ENCODE results near the gene MMP21. TPM values are rescaled to one million over a fixed set of nuclear protein-coding genes. Genes with fewer than 3 reads are reported as not detected.

The MMP21 gene
- polyA plus RNA-seq, 2 of the 4 experiments (the other 2 are of a cell fraction), result 0.04 TPM; not detected in 1

DNA sequence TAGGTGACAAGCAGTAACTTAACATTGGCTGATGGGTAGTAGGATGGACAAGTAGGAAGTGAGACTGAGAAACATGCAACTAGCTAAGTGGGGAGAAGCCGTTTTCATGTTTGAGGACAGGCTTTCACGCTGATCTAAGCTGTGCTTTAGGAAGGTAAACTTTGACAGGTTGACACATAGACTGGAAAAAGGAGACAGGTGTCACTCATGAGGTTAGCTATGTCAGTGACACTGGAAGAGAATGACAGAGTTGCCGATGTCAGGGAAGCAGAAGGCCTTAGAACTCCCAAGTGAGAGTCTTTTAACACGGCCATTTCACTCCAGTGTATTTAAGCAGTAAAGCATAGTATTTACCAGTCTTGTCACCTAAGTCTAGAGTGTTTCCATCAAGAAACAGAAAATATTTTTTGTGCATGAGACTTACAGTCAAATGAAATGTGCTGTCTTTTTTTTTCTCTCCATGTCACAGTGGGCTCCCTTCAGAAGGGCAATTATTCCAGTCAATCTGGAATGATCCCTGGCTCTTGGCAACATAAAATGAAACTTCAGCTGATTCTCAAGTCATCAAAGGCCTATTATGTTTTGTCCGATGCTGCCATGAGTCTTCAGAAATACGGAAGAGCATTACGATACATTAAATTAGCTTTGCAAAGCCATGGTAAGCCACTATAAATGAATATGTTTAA is 35.5 kb downstream of the MMP21 start (continued):
- TF ChIP-seq RCOR1 (IDR thresholded peaks at IDR 0.05; ENCODE audit: low read depth, low read length) (no peak), TFCP2L1 (CRISPR knock-in tag; IDR thresholded peaks at IDR 0.05) (no peak), CHD4 (IDR thresholded peaks at IDR 0.05; ENCODE audit: borderline replicate concordance) (no peak), NFE2L2 (conservative IDR thresholded peaks at IDR 0.05; ENCODE audit: low read length) (no peak), RFX5 (IDR thresholded peaks at IDR 0.05) (no peak), HOXB13 (CRISPR knock-in tag; IDR thresholded peaks at IDR 0.05; ENCODE audit: low read depth) (no peak)
- TF ChIP-seq, protein P1, sequence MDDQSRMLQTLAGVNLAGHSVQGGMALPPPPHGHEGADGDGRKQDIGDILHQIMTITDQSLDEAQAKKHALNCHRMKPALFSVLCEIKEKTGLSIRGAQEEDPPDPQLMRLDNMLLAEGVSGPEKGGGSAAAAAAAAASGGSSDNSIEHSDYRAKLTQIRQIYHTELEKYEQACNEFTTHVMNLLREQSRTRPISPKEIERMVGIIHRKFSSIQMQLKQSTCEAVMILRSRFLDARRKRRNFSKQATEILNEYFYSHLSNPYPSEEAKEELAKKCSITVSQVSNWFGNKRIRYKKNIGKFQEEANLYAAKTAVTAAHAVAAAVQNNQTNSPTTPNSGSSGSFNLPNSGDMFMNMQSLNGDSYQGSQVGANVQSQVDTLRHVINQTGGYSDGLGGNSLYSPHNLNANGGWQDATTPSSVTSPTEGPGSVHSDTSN (IDR thresholded peaks at IDR 0.05), result no peak
- TF ChIP-seq, protein P2, sequence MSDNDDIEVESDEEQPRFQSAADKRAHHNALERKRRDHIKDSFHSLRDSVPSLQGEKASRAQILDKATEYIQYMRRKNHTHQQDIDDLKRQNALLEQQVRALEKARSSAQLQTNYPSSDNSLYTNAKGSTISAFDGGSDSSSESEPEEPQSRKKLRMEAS (IDR thresholded peaks at IDR 0.05), result no peak

DNA sequence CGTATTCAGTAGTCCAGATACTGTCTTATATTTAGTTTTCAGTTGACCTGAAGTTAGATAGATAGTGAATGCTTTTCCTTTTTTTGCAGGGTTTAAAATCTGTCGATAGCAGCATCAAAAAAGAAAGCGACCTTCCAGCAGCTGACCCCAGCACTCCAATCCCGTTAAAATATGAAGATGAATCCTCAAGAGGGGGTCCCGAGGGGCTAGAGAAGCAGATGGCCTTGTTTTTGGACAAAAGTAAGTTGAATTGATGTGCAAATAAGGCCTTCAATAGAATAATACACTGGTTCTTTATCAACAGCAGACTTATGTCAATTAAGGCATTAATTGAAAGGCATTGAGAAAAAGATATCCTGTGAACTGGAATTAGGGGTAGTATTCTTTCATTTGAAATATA is 37.4 kb downstream of the MMP21 start:
- ChIA-PET POLR2A (no interaction called here), CTCF (no interaction called here)

DNA sequence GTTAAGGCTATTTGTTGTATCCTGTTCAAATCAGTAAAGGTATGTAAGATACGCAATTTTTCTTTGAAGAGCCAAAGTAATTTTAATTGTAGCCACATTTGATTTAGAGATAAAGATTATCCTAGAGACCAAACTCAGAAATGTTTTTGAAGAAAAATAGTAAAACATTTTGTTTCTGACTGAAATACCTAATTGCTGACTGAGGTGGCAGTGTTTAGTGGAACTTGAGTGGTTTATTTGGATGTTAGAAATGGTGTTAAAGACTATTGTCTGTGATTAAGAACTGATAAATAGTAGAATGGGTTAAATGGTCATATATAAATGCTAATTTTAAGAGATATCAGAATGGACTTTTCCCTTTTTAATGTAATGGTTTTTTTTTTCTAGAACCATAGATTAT is 40.8 kb downstream of the MMP21 start:
- Histone ChIP-seq H3K4me1 (no peaks in the 10 kb centered on the region), H3K4me2 (no peak overlapping the region), H3K27ac (no peak overlapping the region), H3K9me3 (no peaks in the 10 kb centered on the region), H3K4me3 (no peak overlapping the region)
- ATAC-seq (no peak), DNase-seq (ENCODE audit: low read depth in 1 of 2, low spot score in 1 of 2) (no peak), FAIRE-seq (no peak)
- WGBS (ENCODE audit: missing lambda C conversion rate), result 89% methylated on average over 1 of the region's 1 CpG
- ChIA-PET POLR2A (no interaction called here), CTCF (no interaction called here)
- TF ChIP-seq JUNB (IDR thresholded peaks at IDR 0.05) (no peak), ZNF302 (CRISPR knock-in tag; IDR thresholded peaks at IDR 0.05) (no peak), RFX5 (IDR thresholded peaks at IDR 0.05) (no peak), MAFK (IDR thresholded peaks at IDR 0.05; ENCODE audit: partially characterized antibody) (no peak), EHF (CRISPR knock-in tag; IDR thresholded peaks at IDR 0.05) (no peak), POLR2AphosphoS2 (conservative IDR thresholded peaks at IDR 0.05; ENCODE audit: low read length) (no peak), ZC3H11A (IDR thresholded peaks at IDR 0.05) (no peak), EHMT2 (IDR thresholded peaks at IDR 0.05; ENCODE audit: low read depth) (no peak), JUN (IDR thresholded peaks at IDR 0.05) (no peak), RCOR1 (IDR thresholded peaks at IDR 0.05; ENCODE audit: low read depth, low read length) (no peak), CBX2 (IDR thresholded peaks at IDR 0.05; ENCODE audit: borderline replicate concordance, low read depth) (no peak), CHD2 (IDR thresholded peaks at IDR 0.05; ENCODE audit: low read length, partially characterized antibody) (no peak), SMC3 (IDR thresholded peaks at IDR 0.05) (no peak), HOXA7 (CRISPR knock-in tag; IDR thresholded peaks at IDR 0.05) (no peak), TFCP2L1 (CRISPR knock-in tag; IDR thresholded peaks at IDR 0.05) (no peak), HDAC2 (IDR thresholded peaks at IDR 0.05) (no peak)
- TF ChIP-seq, protein P3, sequence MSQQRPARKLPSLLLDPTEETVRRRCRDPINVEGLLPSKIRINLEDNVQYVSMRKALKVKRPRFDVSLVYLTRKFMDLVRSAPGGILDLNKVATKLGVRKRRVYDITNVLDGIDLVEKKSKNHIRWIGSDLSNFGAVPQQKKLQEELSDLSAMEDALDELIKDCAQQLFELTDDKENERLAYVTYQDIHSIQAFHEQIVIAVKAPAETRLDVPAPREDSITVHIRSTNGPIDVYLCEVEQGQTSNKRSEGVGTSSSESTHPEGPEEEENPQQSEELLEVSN (IDR thresholded peaks at IDR 0.05; ENCODE audit: borderline replicate concordance, low read depth), result no peak
- TF ChIP-seq, protein P4, sequence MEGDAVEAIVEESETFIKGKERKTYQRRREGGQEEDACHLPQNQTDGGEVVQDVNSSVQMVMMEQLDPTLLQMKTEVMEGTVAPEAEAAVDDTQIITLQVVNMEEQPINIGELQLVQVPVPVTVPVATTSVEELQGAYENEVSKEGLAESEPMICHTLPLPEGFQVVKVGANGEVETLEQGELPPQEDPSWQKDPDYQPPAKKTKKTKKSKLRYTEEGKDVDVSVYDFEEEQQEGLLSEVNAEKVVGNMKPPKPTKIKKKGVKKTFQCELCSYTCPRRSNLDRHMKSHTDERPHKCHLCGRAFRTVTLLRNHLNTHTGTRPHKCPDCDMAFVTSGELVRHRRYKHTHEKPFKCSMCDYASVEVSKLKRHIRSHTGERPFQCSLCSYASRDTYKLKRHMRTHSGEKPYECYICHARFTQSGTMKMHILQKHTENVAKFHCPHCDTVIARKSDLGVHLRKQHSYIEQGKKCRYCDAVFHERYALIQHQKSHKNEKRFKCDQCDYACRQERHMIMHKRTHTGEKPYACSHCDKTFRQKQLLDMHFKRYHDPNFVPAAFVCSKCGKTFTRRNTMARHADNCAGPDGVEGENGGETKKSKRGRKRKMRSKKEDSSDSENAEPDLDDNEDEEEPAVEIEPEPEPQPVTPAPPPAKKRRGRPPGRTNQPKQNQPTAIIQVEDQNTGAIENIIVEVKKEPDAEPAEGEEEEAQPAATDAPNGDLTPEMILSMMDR (IDR thresholded peaks at IDR 0.05), result no peak

More for the DNA sequence above, 37.4 kb downstream of the MMP21 start:
- FAIRE-seq, result no peak
- no peak overlapping the region for H3K27ac ChIP-seq
- no peak for ATAC-seq
- H3K4me2 ChIP-seq, result no peak overlapping the region
- DNase-seq (ENCODE audit: low read depth in 1 of 2, low spot score in 1 of 2), result no peak
- H3K4me1 ChIP-seq, result no peaks in the 10 kb centered on the region
- TF ChIP-seq GATA3 (IDR thresholded peaks at IDR 0.05; ENCODE audit: borderline replicate concordance) (no peak), POLR2AphosphoS2 (conservative IDR thresholded peaks at IDR 0.05; ENCODE audit: low read length) (no peak), ZSCAN20 (CRISPR knock-in tag; IDR thresholded peaks at IDR 0.05) (no peak), FOSB (CRISPR knock-in tag; IDR thresholded peaks at IDR 0.05) (no peak), CEBPB (IDR thresholded peaks at IDR 0.05) (no peak), EHF (CRISPR knock-in tag; IDR thresholded peaks at IDR 0.05) (no peak), HOXA7 (CRISPR knock-in tag; IDR thresholded peaks at IDR 0.05) (no peak), HOXB5 (CRISPR knock-in tag; IDR thresholded peaks at IDR 0.05) (no peak)
- TF ChIP-seq, protein P5, sequence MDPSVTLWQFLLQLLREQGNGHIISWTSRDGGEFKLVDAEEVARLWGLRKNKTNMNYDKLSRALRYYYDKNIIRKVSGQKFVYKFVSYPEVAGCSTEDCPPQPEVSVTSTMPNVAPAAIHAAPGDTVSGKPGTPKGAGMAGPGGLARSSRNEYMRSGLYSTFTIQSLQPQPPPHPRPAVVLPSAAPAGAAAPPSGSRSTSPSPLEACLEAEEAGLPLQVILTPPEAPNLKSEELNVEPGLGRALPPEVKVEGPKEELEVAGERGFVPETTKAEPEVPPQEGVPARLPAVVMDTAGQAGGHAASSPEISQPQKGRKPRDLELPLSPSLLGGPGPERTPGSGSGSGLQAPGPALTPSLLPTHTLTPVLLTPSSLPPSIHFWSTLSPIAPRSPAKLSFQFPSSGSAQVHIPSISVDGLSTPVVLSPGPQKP (IDR thresholded peaks at IDR 0.05; ENCODE audit: low read depth, low read length), result no peak
- TF ChIP-seq, protein P6, sequence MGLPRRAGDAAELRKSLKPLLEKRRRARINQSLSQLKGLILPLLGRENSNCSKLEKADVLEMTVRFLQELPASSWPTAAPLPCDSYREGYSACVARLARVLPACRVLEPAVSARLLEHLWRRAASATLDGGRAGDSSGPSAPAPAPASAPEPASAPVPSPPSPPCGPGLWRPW (IDR thresholded peaks at IDR 0.05), result no peak
- TF ChIP-seq, protein P4 (IDR thresholded peaks at IDR 0.05), result no peak
- no peak overlapping the region for H3K4me3 ChIP-seq
- WGBS (ENCODE audit: missing lambda C conversion rate), result 90% methylated on average over 5 of the region's 5 CpGs
- H3K9me3 ChIP-seq, result no peaks in the 10 kb centered on the region
